Ascending aorta (tissue), 2 donors: ENCODE data around the gene SLC45A2. TPM values are rescaled to one million over a fixed set of nuclear protein-coding genes. Genes with fewer than 3 reads are reported as not detected.
"Not testable (repeated sequence)": the region's sequence is repeated elsewhere in the genome, so short reads cannot be mapped to it uniquely, and the experiment has no call there.

Experiments
- DNase-seq, 2 donors: peaks; one replicate each; pipeline ENCODE4 v3.0.0-alpha.2; 2019; ENCODE audit warnings: low spot score in 2 of 2
- H3K27ac ChIP-seq, 2 donors: fragments of 200-600 bp; sonication (generic); one replicate each; pipeline ENCODE4 v1.5.1; 2016 to 2017; ENCODE audit warnings: mild to moderate bottlenecking in 1 of 2
- H3K27me3 ChIP-seq: fragments of 200-600 bp; sonication (generic); one replicate; pipeline ENCODE4 v1.5.1; 2017
- H3K36me3 ChIP-seq, 2 donors: fragments of 200-600 bp; sonication (generic); one replicate each; pipeline ENCODE4 v1.5.1; 2016
- H3K4me1 ChIP-seq, 2 donors: fragments of 200-600 bp; sonication (generic); one replicate each; pipeline ENCODE4 v1.5.1; 2016 to 2017; ENCODE audit warnings: mild to moderate bottlenecking in 1 of 2
- H3K4me3 ChIP-seq, 2 donors: fragments of 200-600 bp; sonication (generic); one replicate each; pipeline ENCODE4 v1.5.1; 2016 to 2017; ENCODE audit warnings: mild to moderate bottlenecking in 1 of 2
- H3K9me3 ChIP-seq, 2 donors: fragments of 200-600 bp; sonication (generic); one replicate each; pipeline ENCODE4 v1.5.1; 2016
- CTCF ChIP-seq, 3 experiments: fragments of 200-600 bp in 2 of 3; fragments of 450-650 bp in 1 of 3; sonication (generic) in 2 of 3; IDR thresholded peaks; one replicate each; pipeline ENCODE4 v1.5.1; 2016 to 2019; ENCODE audit warnings: antibody characterized with exemption in 3 of 3, mild to moderate bottlenecking in 1 of 3, moderate library complexity in 1 of 3
- intact Hi-C: fragments of 100-400 bp; cut with DNase I; formaldehyde crosslinking; loops from one replicate; pipeline ENCODE4 v1.15.1; 2023
- total RNA-seq: library from RNA; depleted of rRNA; stranded (reverse); fragments of >200 nt; gene quantifications from one replicate; pipeline ENCODE4 v1.1.0, GENCODE V29; 2016

Gene SLC45A2
- total RNA-seq, 1 donor from 2014 or later = not detected

GRCh38 chr5:34012791-34013190, 28.3 kb upstream of the SLC45A2 start:
- intact Hi-C loops = no loop called here
- Histone ChIP-seq H3K4me3 (no peak overlapping the region), H3K9me3 (no peaks in the 10 kb centered on the region), H3K4me1 (peaks cover 0 to 6% of the 10 kb centered on the region in 2 donors), H3K27me3 (no peaks in the 10 kb centered on the region), H3K27ac (no peak overlapping the region), H3K36me3 (no peaks in the 10 kb centered on the region)
- TF ChIP-seq CTCF (IDR thresholded peaks at IDR 0.05) = no peak
- no peak for DNase-seq

GRCh38 chr5:34011536-34011935, 27.0 kb upstream of the SLC45A2 start:
- DNase-seq = no peak
- Histone ChIP-seq H3K4me1 (peaks cover 3 to 11% of the 10 kb centered on the region in 2 donors), H3K27ac (no peak overlapping the region), H3K4me3 (no peak overlapping the region), H3K36me3 (no peaks in the 10 kb centered on the region), H3K9me3 (no peaks in the 10 kb centered on the region), H3K27me3 (no peaks in the 10 kb centered on the region)
- no peak for TF ChIP-seq CTCF (IDR thresholded peaks at IDR 0.05)
- intact Hi-C loops = no loop called here

DNA sequence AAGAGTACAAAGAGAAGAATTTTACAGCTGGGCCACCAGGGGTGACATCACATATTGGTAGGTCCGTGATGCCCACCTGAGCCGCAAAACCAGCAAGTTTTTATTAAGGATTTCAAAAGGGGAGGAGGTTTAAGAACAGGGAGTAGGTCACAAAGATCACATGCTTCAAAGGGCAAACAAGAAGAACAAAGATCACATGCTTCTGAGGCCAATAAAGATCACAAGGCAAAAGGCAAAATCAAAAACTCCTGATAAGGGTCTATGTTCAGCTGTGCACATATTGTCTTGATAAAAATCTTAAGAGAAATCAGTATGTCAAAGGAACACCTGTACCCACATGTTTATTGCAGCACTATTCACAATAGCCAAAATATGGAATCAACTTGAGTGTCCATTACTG, 25.7 kb upstream of the SLC45A2 start:
- DNase-seq, intact Hi-C loops, H3K27ac ChIP-seq: not testable (repeated sequence)

GRCh38 chr5:34009610-34010009, 25.1 kb upstream of the SLC45A2 start:
- Histone ChIP-seq H3K27ac (no peak overlapping the region), H3K4me3 (no peak overlapping the region), H3K27me3 (no peaks in the 10 kb centered on the region), H3K36me3 (peaks cover 0 to under 1% of the 10 kb centered on the region in 2 donors), H3K9me3 (no peaks in the 10 kb centered on the region), H3K4me1 (peaks cover 4 to 12% of the 10 kb centered on the region in 2 donors)
- intact Hi-C loops = loop anchor here (2.0 to 10.0 kb wide), 4 partner anchors 35 to 923 kb away; partner anchors contain the start of gene TARS1
- TF ChIP-seq CTCF (IDR thresholded peaks at IDR 0.05) = no peak
- DNase-seq = no peak

More for the DNA sequence above, 25.7 kb upstream of the SLC45A2 start:
- peaks cover 4 to 12% of the 10 kb centered on the region in 2 donors for H3K4me1 ChIP-seq
- H3K36me3 ChIP-seq, H3K9me3 ChIP-seq, H3K27me3 ChIP-seq, H3K4me3 ChIP-seq: not testable (repeated sequence)

GRCh38 chr5:34008802-34009201, 24.3 kb upstream of the SLC45A2 start:
- Histone ChIP-seq H3K27ac (peak overlapping the region; percentile 83 to 85), H3K9me3 (no peaks in the 10 kb centered on the region), H3K36me3 (peaks cover 0 to 8% of the 10 kb centered on the region in 2 donors), H3K4me3 (peak overlapping the region; percentile 73 to 77), H3K27me3 (no peaks in the 10 kb centered on the region), H3K4me1 (peaks cover 4 to 12% of the 10 kb centered on the region in 2 donors)
- no peak for TF ChIP-seq CTCF (IDR thresholded peaks at IDR 0.05)
- intact Hi-C loops = loop anchor here (2.0 to 10.0 kb wide), 4 partner anchors 36 to 923 kb away; partner anchors contain the start of gene TARS1
- DNase-seq = no peak

GRCh38 chr5:34007621-34008600, 23.4 kb upstream of the SLC45A2 start, which contains the start of gene AMACR:
AMACR (minus strand) TSS chr5:34008050; CDS start chr5:34008019, 31 bp downstream.
- no peak for TF ChIP-seq CTCF (IDR thresholded peaks at IDR 0.05)
- Histone ChIP-seq H3K9me3 (no peaks in the 10 kb centered on the region), H3K27ac (peak within 1 kb of the TSS; percentile 83 to 85)

More at GRCh38 chr5:34007621-34008600, 23.4 kb upstream of the SLC45A2 start, which contains the start of gene AMACR:
- Histone ChIP-seq H3K36me3 (peaks cover 0 to 11% of the 10 kb centered on the region in 2 donors), H3K4me3 (peak within 1 kb of the TSS; percentile 73 to 77), H3K27me3 (no peaks in the 10 kb centered on the region), H3K4me1 (peaks cover 4 to 11% of the 10 kb centered on the region in 2 donors)
- peak; percentile 66 to 97 for DNase-seq
- intact Hi-C loops = loop anchor here (2.0 to 10.0 kb wide), 4 partner anchors 37 to 924 kb away; partner anchors contain the start of gene TARS1
